K562 (cell line): ENCODE results near the gene DNASE1L1. TPM values are rescaled to one million over a fixed set of nuclear protein-coding genes. Genes with fewer than 3 reads are reported as not detected.

Experiments used
- CCAR2 ChIP-seq: fragments of 200-400 bp; formaldehyde crosslinking; IDR thresholded peaks from 2 replicates; pipeline ENCODE4 v1.6.1; 2017; ENCODE audit warnings: mild to moderate bottlenecking, low read depth, low read length
- CHD1 ChIP-seq: fragments of 200-600 bp; sonication (generic); IDR thresholded peaks from one replicate; pipeline ENCODE4 v1.6.1; 2012; ENCODE audit warnings: mild to moderate bottlenecking, moderate library complexity, low read length, inconsistent platforms
- MNT ChIP-seq, 2 experiments: fragments of 450-650 bp; conservative IDR thresholded peaks; 2 replicates each; pipeline ENCODE4 v1.6.1; 2017; ENCODE audit warnings: mild to moderate bottlenecking in 2 of 2, moderate library complexity in 2 of 2
- MYC ChIP-seq, 2 experiments: fragments of 250-450 bp in 1 of 2; sonication (Bioruptor Pico) in 1 of 2; IDR thresholded peaks; 2 replicates each; pipeline versions ENCODE4 v1.5.1 to v1.6.1; 2012 to 2021; ENCODE audit warnings: low read depth in 2 of 2, borderline replicate concordance in 1 of 2, improper control_type of control experiment in 1 of 2, low read length in 1 of 2, mild to moderate bottlenecking in 1 of 2, moderate library complexity in 1 of 2
- NKRF ChIP-seq: fragments of 450-650 bp; IDR thresholded peaks from 2 replicates; pipeline ENCODE4 v1.6.1; 2016; ENCODE audit warnings: borderline replicate concordance
- PHB2 ChIP-seq: fragments of 450-650 bp; IDR thresholded peaks from 2 replicates; pipeline ENCODE4 v1.6.1; 2017; ENCODE audit warnings: low read depth
- POLR2AphosphoS5 ChIP-seq: IDR thresholded peaks from 2 replicates; pipeline ENCODE4 v1.6.1; 2011; ENCODE audit warnings: mild to moderate bottlenecking, low read depth, low read length, moderate library complexity; ENCODE audit not compliant: control insufficient read depth, insufficient read depth
- RBBP5 ChIP-seq: fragments of 200-600 bp; sonication (generic); IDR thresholded peaks from 2 replicates; pipeline ENCODE4 v1.6.1; 2012; ENCODE audit warnings: borderline replicate concordance, mild to moderate bottlenecking, low read length, control low read depth, inconsistent platforms; ENCODE audit not compliant: insufficient read depth, poor library complexity, severe bottlenecking
- RBFOX2 ChIP-seq: fragments of 200-400 bp; formaldehyde crosslinking; IDR thresholded peaks from 2 replicates; pipeline ENCODE4 v1.6.1; 2017; ENCODE audit warnings: low read depth, mild to moderate bottlenecking, low read length, moderate library complexity
- RBM17 ChIP-seq: fragments of 200-400 bp; formaldehyde crosslinking; IDR thresholded peaks from 2 replicates; pipeline ENCODE4 v1.6.1; 2017; ENCODE audit warnings: low read depth, mild to moderate bottlenecking, low read length, borderline replicate concordance
- SNRNP70 ChIP-seq: fragments of 200-400 bp; formaldehyde crosslinking; optimal IDR thresholded peaks from 2 replicates; pipeline ENCODE3; 2017; ENCODE audit warnings: low read depth, low read length
- TEAD4 ChIP-seq, 2 experiments: sonication (generic) in 1 of 2; formaldehyde crosslinking in 1 of 2; IDR thresholded peaks; 2 replicates each; pipeline versions ENCODE4 v1.6.1 to v1.8.0; 2012 to 2022; ENCODE audit warnings: borderline replicate concordance in 1 of 2, inconsistent platforms in 1 of 2, low read length in 1 of 2, mild to moderate bottlenecking in 1 of 2, missing genetic modification reagents in 1 of 2
- TFAP4 ChIP-seq: sonication (generic); formaldehyde crosslinking; IDR thresholded peaks from 2 replicates; pipeline ENCODE4 v1.8.0; 2022; ENCODE audit warnings: missing genetic modification reagents, mild to moderate bottlenecking, moderate library complexity, borderline replicate concordance
- ZBTB2 ChIP-seq: fragments of 450-650 bp; IDR thresholded peaks from 2 replicates; pipeline ENCODE4 v1.6.1; 2016; ENCODE audit warnings: antibody characterized with exemption
- ZBTB49 ChIP-seq: sonication (generic); formaldehyde crosslinking; IDR thresholded peaks from 2 replicates; pipeline ENCODE4 v1.8.0; 2022; ENCODE audit warnings: missing genetic modification reagents, mild to moderate bottlenecking, borderline replicate concordance
- ZNF134 ChIP-seq: fragments of 250-450 bp; sonication (Bioruptor Pico); conservative IDR thresholded peaks from 2 replicates; pipeline ENCODE4 v1.4.0; 2020
- polyA plus RNA-seq, 8 experiments: library from polyadenylated mRNA; depleted of rRNA in 4 of 8; stranded (reverse) in 5 of 8; unstranded in 3 of 8; fragments of >200 nt; fragmentation: Nextera tagmentation in 2 of 8; fragmentation: Illumina TruSeq in 1 of 8; extraction: Ambion mirVana in 2 of 8; extraction: Trizol in 1 of 8; gene quantifications; 2 replicates each; pipeline versions ENCODE4 v1.2.1 to v1.2.3, GENCODE V29; 2011 to 2014; ENCODE audit warnings: inconsistent platforms in 1 of 8, missing spikeins in 1 of 8
- total RNA-seq, 7 experiments: library from RNA; depleted of rRNA in 6 of 7; stranded (reverse); fragments of >200 nt in 6 of 7; fragmentation: Illumina TruSeq in 2 of 7; extraction: Trizol in 2 of 7; gene quantifications; 2 replicates each; pipeline versions ENCODE4 v1.2.1 to v1.2.3, GENCODE V29; 2011 to 2021; ENCODE audit warnings: low replicate concordance in 1 of 7

Gene DNASE1L1
- total and polyA plus RNA-seq, 9 of the 15 experiments (the other 6 are each of a cell fraction or from before 2014, with no cell fraction given), result 0.73 to 12.6 (median 7.9) TPM

GRCh38 chrX:154371017-154371788 lies 37.9 kb downstream of the DNASE1L1 start (continued):
- peak; percentile 13 for TF ChIP-seq RBBP5
- peak; percentile 84 for TF ChIP-seq TFAP4 (CRISPR knock-in tag)
- peak; percentile 45 for TF ChIP-seq TEAD4 (IDR thresholded peaks at IDR 0.05; ENCODE audit: low read length)
- TF ChIP-seq TEAD4 (CRISPR knock-in tag; IDR thresholded peaks at IDR 0.05; ENCODE audit: borderline replicate concordance), result no peak
- no peak for TF ChIP-seq SNRNP70
- TF ChIP-seq POLR2AphosphoS5, result peak; percentile 92
- TF ChIP-seq RBFOX2, result peak; percentile 92
- peak; percentile 37; the same call in 1 of the 2 replicates for TF ChIP-seq MYC (IDR thresholded peaks at IDR 0.05; ENCODE audit: low read depth, low read length)
- no peak for TF ChIP-seq MYC (CRISPR knock-in tag; IDR thresholded peaks at IDR 0.05; ENCODE audit: borderline replicate concordance, low read depth)
- peak; percentile 82 for TF ChIP-seq CHD1
- peak; percentile 79; the same call in 1 of the 2 replicates for TF ChIP-seq NKRF
- peak; percentile 88 for TF ChIP-seq ZNF134 (CRISPR knock-in tag)
- TF ChIP-seq MNT (conservative IDR thresholded peaks at IDR 0.05), result peak; percentile 58 to 81
- TF ChIP-seq CCAR2, result no peak
- 0 out of 2 replicates have a peak, but pooled peaks have one; percentile 22 for TF ChIP-seq ZBTB2
- TF ChIP-seq PHB2, result no peak
- no peak for TF ChIP-seq ZBTB49
- TF ChIP-seq RBM17, result no peak
